K562 (cell line): ENCODE results near the gene EMX1. TPM values are rescaled to one million over a fixed set of nuclear protein-coding genes. Genes with fewer than 3 reads are reported as not detected.

Experiments
- BCL6 ChIP-seq: fragments of 250-450 bp; sonication (Bioruptor Pico); IDR thresholded peaks from 2 replicates; pipeline ENCODE4 v1.4.0; 2020
- CEBPG ChIP-seq, 3 experiments: fragments of 200-800 bp in 1 of 3; sonication (Bioruptor generic) in 1 of 3; sonication (generic) in 1 of 3; formaldehyde crosslinking in 1 of 3; IDR thresholded peaks in 2 of 3; conservative IDR thresholded peaks in 1 of 3; 2 replicates each; pipeline versions ENCODE4 v1.6.1 to v1.8.0; 2016 to 2022; ENCODE audit warnings: missing compliant biosample characterization in 2 of 3, missing genetic modification characterization in 2 of 3, mild to moderate bottlenecking in 1 of 3, missing genetic modification reagents in 1 of 3
- FOXK2 ChIP-seq, 2 experiments: fragments of 450-650 bp; IDR thresholded peaks in 1 of 2; conservative IDR thresholded peaks in 1 of 2; 2 replicates each; pipeline ENCODE4 v1.6.1; 2016; ENCODE audit warnings: low read depth in 2 of 2, mild to moderate bottlenecking in 1 of 2
- KLF13 ChIP-seq: fragments of 450-650 bp; IDR thresholded peaks from 2 replicates; pipeline ENCODE4 v1.6.1; 2016; ENCODE audit warnings: missing genetic modification characterization, low read depth, mild to moderate bottlenecking, missing compliant biosample characterization, moderate library complexity, borderline replicate concordance
- MAZ ChIP-seq, 2 experiments: fragments of 450-650 bp in 1 of 2; sonication (generic) in 1 of 2; formaldehyde crosslinking; IDR thresholded peaks in 1 of 2; conservative IDR thresholded peaks in 1 of 2; 2 replicates each; pipeline versions ENCODE4 v1.4.0 to v1.5.0; 2020; ENCODE audit warnings: mild to moderate bottlenecking in 1 of 2, missing genetic modification reagents in 1 of 2
- MBD1 ChIP-seq: fragments of 250-450 bp; sonication (Bioruptor Pico); IDR thresholded peaks from 2 replicates; pipeline ENCODE4 v1.8.0; 2022; ENCODE audit warnings: inconsistent platforms
- NFIC ChIP-seq: fragments of 450-650 bp; IDR thresholded peaks from 2 replicates; pipeline ENCODE4 v1.6.1; 2017; ENCODE audit warnings: mild to moderate bottlenecking, inconsistent platforms
- POLR3G ChIP-seq: IDR thresholded peaks from 2 replicates; pipeline ENCODE4 v1.6.1; 2011; ENCODE audit not compliant: insufficient read length, insufficient replicate concordance; ENCODE audit errors: extremely low read depth
- RNF2 ChIP-seq: sonication (generic); IDR thresholded peaks from 2 replicates; pipeline ENCODE4 v1.6.1; 2016
- SAFB2 ChIP-seq: fragments of 200-400 bp; formaldehyde crosslinking; IDR thresholded peaks from 2 replicates; pipeline ENCODE4 v1.6.1; 2018; ENCODE audit warnings: borderline replicate concordance, low read length, low read depth, moderate library complexity; ENCODE audit not compliant: severe bottlenecking
- SIX5 ChIP-seq, 2 experiments: IDR thresholded peaks; 2 replicates each; pipeline ENCODE4 v1.6.1; 2011; ENCODE audit warnings: low read length in 2 of 2, borderline replicate concordance in 1 of 2, low read depth in 1 of 2, mild to moderate bottlenecking in 1 of 2, moderate library complexity in 1 of 2; ENCODE audit not compliant: insufficient read depth in 1 of 2
- polyA plus RNA-seq, 8 experiments: library from polyadenylated mRNA; depleted of rRNA in 4 of 8; stranded (reverse) in 5 of 8; unstranded in 3 of 8; fragments of >200 nt; fragmentation: Nextera tagmentation in 2 of 8; fragmentation: Illumina TruSeq in 1 of 8; extraction: Ambion mirVana in 2 of 8; extraction: Trizol in 1 of 8; gene quantifications; 2 replicates each; pipeline versions ENCODE4 v1.2.1 to v1.2.3, GENCODE V29; 2011 to 2014; ENCODE audit warnings: inconsistent platforms in 1 of 8, missing spikeins in 1 of 8
- total RNA-seq, 7 experiments: library from RNA; depleted of rRNA in 6 of 7; stranded (reverse); fragments of >200 nt in 6 of 7; fragmentation: Illumina TruSeq in 2 of 7; extraction: Trizol in 2 of 7; gene quantifications; 2 replicates each; pipeline versions ENCODE4 v1.2.1 to v1.2.3, GENCODE V29; 2011 to 2021; ENCODE audit warnings: low replicate concordance in 1 of 7
- TF ChIP-seq, protein P1 (sequence below): fragments of 250-450 bp; sonication (Bioruptor Pico); IDR thresholded peaks from 2 replicates; pipeline ENCODE4 v1.4.0; 2020
- TF ChIP-seq, protein P2 (sequence below), 2 experiments: fragments of 450-650 bp; IDR thresholded peaks; 2 replicates each; pipeline ENCODE4 v1.6.1; 2018; ENCODE audit warnings: mild to moderate bottlenecking in 2 of 2, low read depth in 1 of 2; ENCODE audit not compliant: partially characterized antibody in 2 of 2
- TF ChIP-seq, protein P3 (sequence below), 2 experiments: IDR thresholded peaks in 1 of 2; conservative IDR thresholded peaks in 1 of 2; 2 replicates each; pipeline ENCODE4 v1.6.1; 2016; ENCODE audit warnings: low read depth in 2 of 2, mild to moderate bottlenecking in 1 of 2, missing compliant biosample characterization in 1 of 2, missing genetic modification characterization in 1 of 2, moderate library complexity in 1 of 2

EMX1 gene
- total and polyA plus RNA-seq, 9 of the 15 experiments (the other 6 are each of a cell fraction or from before 2014, with no cell fraction given): 0.10 to 0.32 (median 0.21) TPM; not detected in 6

- TF ChIP-seq MBD1 (CRISPR knock-in tag) (no peak), RNF2 (no peak), SAFB2 (no peak), KLF13 (no peak), POLR3G (no peak), CEBPG (CRISPR knock-in tag; IDR thresholded peaks at IDR 0.05) (no peak), CEBPG (tag; conservative IDR thresholded peaks at IDR 0.05 in 1 of 2, IDR thresholded peaks at IDR 0.05 in 1 of 2) (no peak), SIX5 (IDR thresholded peaks at IDR 0.05; ENCODE audit: borderline replicate concordance in 1 of 2, insufficient read depth in 1 of 2, low read depth in 1 of 2, low read length in 2 of 2) (no peak), BCL6 (no peak), MAZ (CRISPR knock-in tag; conservative IDR thresholded peaks at IDR 0.05 in 1 of 2, IDR thresholded peaks at IDR 0.05 in 1 of 2) (peak in 1 of 2 experiments; percentile 84; a peak in 1 of 4 replicates), NFIC (peak; percentile 45; the same call in 1 of the 2 replicates), FOXK2 (conservative IDR thresholded peaks at IDR 0.05 in 1 of 2, IDR thresholded peaks at IDR 0.05 in 1 of 2; ENCODE audit: low read depth in 2 of 2) (no peak; a peak in 1 of 4 replicates)
- TF ChIP-seq, protein P1, sequence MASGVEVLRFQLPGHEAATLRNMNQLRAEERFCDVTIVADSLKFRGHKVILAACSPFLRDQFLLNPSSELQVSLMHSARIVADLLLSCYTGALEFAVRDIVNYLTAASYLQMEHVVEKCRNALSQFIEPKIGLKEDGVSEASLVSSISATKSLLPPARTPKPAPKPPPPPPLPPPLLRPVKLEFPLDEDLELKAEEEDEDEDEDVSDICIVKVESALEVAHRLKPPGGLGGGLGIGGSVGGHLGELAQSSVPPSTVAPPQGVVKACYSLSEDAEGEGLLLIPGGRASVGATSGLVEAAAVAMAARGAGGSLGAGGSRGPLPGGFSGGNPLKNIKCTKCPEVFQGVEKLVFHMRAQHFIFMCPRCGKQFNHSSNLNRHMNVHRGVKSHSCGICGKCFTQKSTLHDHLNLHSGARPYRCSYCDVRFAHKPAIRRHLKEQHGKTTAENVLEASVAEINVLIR (CRISPR knock-in tag): no peak
- TF ChIP-seq, protein P2, sequence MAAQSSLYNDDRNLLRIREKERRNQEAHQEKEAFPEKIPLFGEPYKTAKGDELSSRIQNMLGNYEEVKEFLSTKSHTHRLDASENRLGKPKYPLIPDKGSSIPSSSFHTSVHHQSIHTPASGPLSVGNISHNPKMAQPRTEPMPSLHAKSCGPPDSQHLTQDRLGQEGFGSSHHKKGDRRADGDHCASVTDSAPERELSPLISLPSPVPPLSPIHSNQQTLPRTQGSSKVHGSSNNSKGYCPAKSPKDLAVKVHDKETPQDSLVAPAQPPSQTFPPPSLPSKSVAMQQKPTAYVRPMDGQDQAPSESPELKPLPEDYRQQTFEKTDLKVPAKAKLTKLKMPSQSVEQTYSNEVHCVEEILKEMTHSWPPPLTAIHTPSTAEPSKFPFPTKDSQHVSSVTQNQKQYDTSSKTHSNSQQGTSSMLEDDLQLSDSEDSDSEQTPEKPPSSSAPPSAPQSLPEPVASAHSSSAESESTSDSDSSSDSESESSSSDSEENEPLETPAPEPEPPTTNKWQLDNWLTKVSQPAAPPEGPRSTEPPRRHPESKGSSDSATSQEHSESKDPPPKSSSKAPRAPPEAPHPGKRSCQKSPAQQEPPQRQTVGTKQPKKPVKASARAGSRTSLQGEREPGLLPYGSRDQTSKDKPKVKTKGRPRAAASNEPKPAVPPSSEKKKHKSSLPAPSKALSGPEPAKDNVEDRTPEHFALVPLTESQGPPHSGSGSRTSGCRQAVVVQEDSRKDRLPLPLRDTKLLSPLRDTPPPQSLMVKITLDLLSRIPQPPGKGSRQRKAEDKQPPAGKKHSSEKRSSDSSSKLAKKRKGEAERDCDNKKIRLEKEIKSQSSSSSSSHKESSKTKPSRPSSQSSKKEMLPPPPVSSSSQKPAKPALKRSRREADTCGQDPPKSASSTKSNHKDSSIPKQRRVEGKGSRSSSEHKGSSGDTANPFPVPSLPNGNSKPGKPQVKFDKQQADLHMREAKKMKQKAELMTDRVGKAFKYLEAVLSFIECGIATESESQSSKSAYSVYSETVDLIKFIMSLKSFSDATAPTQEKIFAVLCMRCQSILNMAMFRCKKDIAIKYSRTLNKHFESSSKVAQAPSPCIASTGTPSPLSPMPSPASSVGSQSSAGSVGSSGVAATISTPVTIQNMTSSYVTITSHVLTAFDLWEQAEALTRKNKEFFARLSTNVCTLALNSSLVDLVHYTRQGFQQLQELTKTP (IDR thresholded peaks at IDR 0.05; ENCODE audit: low read depth in 1 of 2, partially characterized antibody in 2 of 2): no peak
- TF ChIP-seq, protein P3, sequence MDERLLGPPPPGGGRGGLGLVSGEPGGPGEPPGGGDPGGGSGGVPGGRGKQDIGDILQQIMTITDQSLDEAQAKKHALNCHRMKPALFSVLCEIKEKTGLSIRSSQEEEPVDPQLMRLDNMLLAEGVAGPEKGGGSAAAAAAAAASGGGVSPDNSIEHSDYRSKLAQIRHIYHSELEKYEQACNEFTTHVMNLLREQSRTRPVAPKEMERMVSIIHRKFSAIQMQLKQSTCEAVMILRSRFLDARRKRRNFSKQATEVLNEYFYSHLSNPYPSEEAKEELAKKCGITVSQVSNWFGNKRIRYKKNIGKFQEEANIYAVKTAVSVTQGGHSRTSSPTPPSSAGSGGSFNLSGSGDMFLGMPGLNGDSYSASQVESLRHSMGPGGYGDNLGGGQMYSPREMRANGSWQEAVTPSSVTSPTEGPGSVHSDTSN (CRISPR knock-in tag; IDR thresholded peaks at IDR 0.05; ENCODE audit: low read depth): no peak
- TF ChIP-seq, protein P3 (tag; conservative IDR thresholded peaks at IDR 0.05; ENCODE audit: low read depth): no peak
Observed at GRCh38 chr2:72887740-72888437, 29.4 kb upstream of the EMX1 start (continued).
